GM19023 (cell line): ENCODE data around the gene CATSPER1.

ENCODE experiments used
- ATAC-seq: cut with Tn5 transposase; IDR thresholded peaks from one replicate; pipeline ENCODE4 v1.9.1; 2021; ENCODE audit warnings: mild to moderate bottlenecking, moderate library complexity; ENCODE audit not compliant: unreplicated experiment

The CATSPER1 gene

GRCh38 chr11:65973439-65974110, 52.7 kb downstream of the CATSPER1 start:
- no peak for ATAC-seq

DNA sequence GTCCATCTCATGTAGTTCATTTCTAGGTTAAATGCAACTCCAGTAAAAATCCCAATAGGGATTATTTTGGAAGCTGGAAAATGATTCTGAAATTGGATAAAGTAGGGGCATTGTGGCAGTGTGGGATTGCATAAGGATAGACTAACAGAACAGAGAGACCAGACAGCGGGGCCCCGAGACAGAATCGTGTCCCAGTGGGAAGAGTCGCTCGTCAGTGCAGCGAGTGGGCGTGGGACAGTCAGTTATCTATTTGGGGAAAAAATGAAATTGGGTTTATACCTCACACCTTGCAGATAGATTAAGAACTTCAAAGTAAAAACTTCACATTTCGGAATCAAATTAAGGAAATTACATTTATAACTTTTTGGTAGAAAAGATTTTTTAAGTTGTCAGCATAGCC, 54.2 kb downstream of the CATSPER1 start:
- ATAC-seq, result no peak

- no peak for ATAC-seq
Observed at GRCh38 chr11:65968600-65969482, 57.4 kb downstream of the CATSPER1 start.

DNA sequence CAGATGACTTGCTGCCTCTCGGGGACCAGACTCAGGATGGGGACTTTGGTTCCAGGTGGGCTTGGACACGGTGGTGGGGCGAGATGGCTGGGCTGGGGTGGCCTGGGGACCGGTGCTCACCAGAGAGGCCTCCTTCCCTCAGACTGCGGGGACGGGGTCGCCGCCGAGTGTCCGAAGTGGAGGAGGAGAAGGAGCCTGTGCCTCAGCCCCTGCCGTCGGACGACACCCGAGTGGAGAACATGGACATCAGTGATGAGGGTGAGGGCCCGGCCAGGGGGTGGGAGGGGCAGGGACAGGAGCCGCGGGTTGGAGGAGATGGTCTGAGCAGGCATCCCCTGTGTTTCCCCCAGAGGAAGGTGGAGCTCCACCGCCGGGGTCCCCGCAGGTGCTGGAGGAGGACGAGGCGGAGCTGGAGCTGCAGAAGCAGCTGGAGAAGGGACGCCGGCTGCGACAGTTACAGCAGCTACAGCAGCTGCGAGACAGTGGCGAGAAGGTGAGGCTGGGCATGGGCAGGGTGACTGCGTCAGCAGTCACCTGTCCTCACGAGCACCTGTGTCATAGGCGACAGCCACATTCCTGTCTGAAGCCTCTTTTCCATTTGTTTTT, 58.8 kb downstream of the CATSPER1 start:
- no peak for ATAC-seq
